ENCODE data around the gene MIER2.

- TF ChIP-seq LEF1 (IDR thresholded peaks at IDR 0.05; ENCODE audit: borderline replicate concordance) = no peak
- TF ChIP-seq, protein P1, sequence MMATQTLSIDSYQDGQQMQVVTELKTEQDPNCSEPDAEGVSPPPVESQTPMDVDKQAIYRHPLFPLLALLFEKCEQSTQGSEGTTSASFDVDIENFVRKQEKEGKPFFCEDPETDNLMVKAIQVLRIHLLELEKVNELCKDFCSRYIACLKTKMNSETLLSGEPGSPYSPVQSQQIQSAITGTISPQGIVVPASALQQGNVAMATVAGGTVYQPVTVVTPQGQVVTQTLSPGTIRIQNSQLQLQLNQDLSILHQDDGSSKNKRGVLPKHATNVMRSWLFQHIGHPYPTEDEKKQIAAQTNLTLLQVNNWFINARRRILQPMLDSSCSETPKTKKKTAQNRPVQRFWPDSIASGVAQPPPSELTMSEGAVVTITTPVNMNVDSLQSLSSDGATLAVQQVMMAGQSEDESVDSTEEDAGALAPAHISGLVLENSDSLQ (IDR thresholded peaks at IDR 0.05) = no peak
Observed at GRCh38 chr19:391207-391557, 46.6 kb upstream of the MIER2 start.
